Neural progenitor cell (in vitro differentiated cells): ENCODE results near the gene SLC35E2B. TPM values are rescaled to one million over a fixed set of nuclear protein-coding genes. Genes with fewer than 3 reads are reported as not detected.
"Not testable (repeated sequence)": the region's sequence is repeated elsewhere in the genome, so short reads cannot be mapped to it uniquely, and the experiment has no call there.

ENCODE experiments used
- DNase-seq: peaks from one replicate; pipeline ENCODE4 v3.0.0-alpha.2; 2016; ENCODE audit warnings: low spot score
- H2AFZ ChIP-seq: fragments of 200-600 bp; sonication (generic); replicated peaks from 2 replicates; pipeline ENCODE4 v1.6.1; 2016; ENCODE audit warnings: antibody characterized with exemption
- H3F3A ChIP-seq: fragments of 200-600 bp; sonication (generic); 2 replicates; pipeline ENCODE4 v1.6.1; 2016; ENCODE audit warnings: antibody characterized with exemption, low read depth
- H3K27ac ChIP-seq: fragments of 200-600 bp; sonication (generic); 2 replicates; pipeline ENCODE4 v1.5.1; 2016; ENCODE audit warnings: mild to moderate bottlenecking
- H3K27me3 ChIP-seq: fragments of 200-600 bp; sonication (generic); 2 replicates; pipeline ENCODE4 v1.6.1; 2016; ENCODE audit warnings: mild to moderate bottlenecking, moderate library complexity
- H3K36me3 ChIP-seq: fragments of 200-600 bp; sonication (generic); 2 replicates; pipeline ENCODE4 v1.5.1; 2016
- H3K4me1 ChIP-seq: fragments of 200-600 bp; sonication (generic); 2 replicates; pipeline ENCODE4 v1.6.1; 2016; ENCODE audit warnings: mixed run types
- H3K4me2 ChIP-seq: fragments of 200-600 bp; sonication (generic); 2 replicates; pipeline ENCODE4 v1.6.1; 2016
- H3K4me3 ChIP-seq: fragments of 200-600 bp; sonication (generic); 2 replicates; pipeline ENCODE4 v1.5.1; 2016
- H3K79me2 ChIP-seq: fragments of 200-600 bp; sonication (generic); 2 replicates; pipeline ENCODE4 v1.6.1; 2016; ENCODE audit warnings: low read depth
- H3K9ac ChIP-seq: fragments of 200-600 bp; sonication (generic); 2 replicates; pipeline ENCODE4 v1.6.1; 2016
- H3K9me3 ChIP-seq: fragments of 200-600 bp; sonication (generic); 2 replicates; pipeline ENCODE4 v1.5.1; 2016; ENCODE audit warnings: low read depth
- H4K20me1 ChIP-seq: fragments of 200-600 bp; sonication (generic); 2 replicates; pipeline ENCODE4 v1.6.1; 2016; ENCODE audit warnings: low read depth
- H3K27ac Mint-ChIP-seq: 3 replicates; pipeline ENCODE4 v1.8.0; 2021; ENCODE audit warnings: mixed read lengths
- H3K27me3 Mint-ChIP-seq: 2 replicates; pipeline ENCODE4 v1.8.0; 2022; ENCODE audit warnings: low read depth, mild to moderate bottlenecking, inconsistent platforms, moderate library complexity, mixed read lengths; ENCODE audit not compliant: insufficient read depth
- H3K36me3 Mint-ChIP-seq: 3 replicates; pipeline ENCODE4 v1.8.0; 2021; ENCODE audit warnings: mixed read lengths
- H3K4me1 Mint-ChIP-seq: 3 replicates; pipeline ENCODE4 v1.8.0; 2021; ENCODE audit warnings: mixed read lengths
- H3K4me3 Mint-ChIP-seq: 3 replicates; pipeline ENCODE4 v1.8.0; 2021; ENCODE audit warnings: mild to moderate bottlenecking, moderate library complexity, mixed read lengths
- H3K9me3 Mint-ChIP-seq: 3 replicates; pipeline ENCODE4 v1.8.0; 2020; ENCODE audit warnings: mixed read lengths
- CTCF ChIP-seq: fragments of 200-600 bp; sonication (generic); IDR thresholded peaks from 2 replicates; pipeline ENCODE4 v1.5.1; 2017; ENCODE audit warnings: antibody characterized with exemption, mild to moderate bottlenecking
- EZH2 ChIP-seq: fragments of 200-600 bp; sonication (generic); IDR thresholded peaks from 2 replicates; pipeline ENCODE4 v1.6.1; 2017; ENCODE audit warnings: antibody characterized with exemption, mild to moderate bottlenecking, moderate library complexity
- EZH2phosphoT487 ChIP-seq: fragments of 200-600 bp; sonication (generic); IDR thresholded peaks from 2 replicates; pipeline ENCODE4 v1.6.1; 2017; ENCODE audit warnings: antibody characterized with exemption
- total RNA-seq: library from RNA; depleted of rRNA; stranded (reverse); fragments of >200 nt; gene quantifications from 2 replicates; pipeline ENCODE4 v1.2.3, GENCODE V29; 2015; ENCODE audit warnings: low replicate concordance

The SLC35E2B gene
- total RNA-seq, 1 donor from 2014 or later = 49.4 TPM

- H3K4me3 ChIP-seq = no peak overlapping the region
- no peak overlapping the region for H3K27ac Mint-ChIP-seq
- TF ChIP-seq CTCF (no peak), EZH2 (no peak), EZH2phosphoT487 (no peak)
- H3F3A ChIP-seq = no peaks in the 10 kb centered on the region
- no peaks in the 10 kb centered on the region for H3K9me3 ChIP-seq
- DNase-seq = no peak
- no peaks in the 10 kb centered on the region for H3K4me1 ChIP-seq
- no peak overlapping the region for H3K27ac ChIP-seq
- H4K20me1 ChIP-seq = no peaks in the 10 kb centered on the region
- no peaks in the 10 kb centered on the region for H3K4me1 Mint-ChIP-seq
- no peak overlapping the region for H3K4me2 ChIP-seq
- no peaks in the 10 kb centered on the region for H3K9me3 Mint-ChIP-seq
- no peaks in the 10 kb centered on the region for H3K27me3 ChIP-seq
- no peaks in the 10 kb centered on the region for H3K36me3 ChIP-seq
- no peak overlapping the region for H2AFZ ChIP-seq
- H3K36me3 Mint-ChIP-seq = peaks cover 2% of the 10 kb centered on the region
- no peak overlapping the region for H3K9ac ChIP-seq
- H3K4me3 Mint-ChIP-seq = no peak overlapping the region
- no peaks in the 10 kb centered on the region for H3K79me2 ChIP-seq
- H3K27me3 Mint-ChIP-seq = no peaks in the 10 kb centered on the region
Measured at GRCh38 chr1:1703796-1704195, 11.2 kb upstream of the SLC35E2B start.

- H3K36me3 ChIP-seq, H2AFZ ChIP-seq, H3K9ac ChIP-seq, H3K4me1 Mint-ChIP-seq, H3K4me1 ChIP-seq, H3K27ac Mint-ChIP-seq, H3K36me3 Mint-ChIP-seq, H3K79me2 ChIP-seq, H3K27ac ChIP-seq, DNase-seq, H3K27me3 ChIP-seq, H3K9me3 Mint-ChIP-seq, H3K27me3 Mint-ChIP-seq, H3F3A ChIP-seq, H3K4me2 ChIP-seq, H3K4me3 Mint-ChIP-seq, H3K9me3 ChIP-seq, H4K20me1 ChIP-seq, H3K4me3 ChIP-seq: not testable (repeated sequence)
Measured at GRCh38 chr1:1702506-1702905, 9.9 kb upstream of the SLC35E2B start.

GRCh38 chr1:1700557-1700956, 8.0 kb upstream of the SLC35E2B start:
- not testable (repeated sequence) for H2AFZ ChIP-seq, H3K27me3 ChIP-seq, H3K27ac ChIP-seq, H3K9me3 Mint-ChIP-seq, H3K36me3 ChIP-seq, H3F3A ChIP-seq, H3K27me3 Mint-ChIP-seq, H3K4me3 Mint-ChIP-seq, H3K4me3 ChIP-seq, H3K36me3 Mint-ChIP-seq, H3K79me2 ChIP-seq, H3K27ac Mint-ChIP-seq, H3K4me1 Mint-ChIP-seq, H3K4me2 ChIP-seq, H3K9ac ChIP-seq, H4K20me1 ChIP-seq, H3K4me1 ChIP-seq, H3K9me3 ChIP-seq, DNase-seq

GRCh38 chr1:1700067-1700466, 7.5 kb upstream of the SLC35E2B start:
- not testable (repeated sequence) for H3K79me2 ChIP-seq, H3K4me1 Mint-ChIP-seq, H3K4me2 ChIP-seq, H3K9ac ChIP-seq, H3K27me3 ChIP-seq, H3K9me3 ChIP-seq, H3K36me3 ChIP-seq, H3K27ac ChIP-seq, H3K4me3 Mint-ChIP-seq, H3K4me3 ChIP-seq, H3K9me3 Mint-ChIP-seq, H3K36me3 Mint-ChIP-seq, H3K4me1 ChIP-seq, DNase-seq, H2AFZ ChIP-seq, H4K20me1 ChIP-seq, H3K27ac Mint-ChIP-seq, H3F3A ChIP-seq, H3K27me3 Mint-ChIP-seq

- not testable (repeated sequence) for H3K27me3 ChIP-seq, H2AFZ ChIP-seq, H3K4me1 Mint-ChIP-seq, H3F3A ChIP-seq, DNase-seq, H3K27me3 Mint-ChIP-seq, H3K9me3 ChIP-seq, H3K9me3 Mint-ChIP-seq, H3K4me2 ChIP-seq, H3K9ac ChIP-seq, H4K20me1 ChIP-seq, H3K4me1 ChIP-seq, H3K79me2 ChIP-seq, H3K4me3 ChIP-seq, H3K36me3 Mint-ChIP-seq, H3K36me3 ChIP-seq, H3K27ac ChIP-seq, H3K4me3 Mint-ChIP-seq, H3K27ac Mint-ChIP-seq
Measured at GRCh38 chr1:1699061-1699460, 6.5 kb upstream of the SLC35E2B start.

- not testable (repeated sequence) for H3K9ac ChIP-seq, H3F3A ChIP-seq, H3K9me3 Mint-ChIP-seq, H3K9me3 ChIP-seq, H3K36me3 ChIP-seq, H3K4me3 Mint-ChIP-seq, H3K27ac Mint-ChIP-seq, H3K4me2 ChIP-seq, H3K36me3 Mint-ChIP-seq, H4K20me1 ChIP-seq, H3K4me3 ChIP-seq, H3K27me3 ChIP-seq, H3K27me3 Mint-ChIP-seq, H2AFZ ChIP-seq, H3K4me1 Mint-ChIP-seq, H3K4me1 ChIP-seq, H3K27ac ChIP-seq, DNase-seq, H3K79me2 ChIP-seq
Measured at GRCh38 chr1:1697358-1698183, 5.0 kb upstream of the SLC35E2B start.

- H3K36me3 ChIP-seq, H3K27ac ChIP-seq, H3K4me1 ChIP-seq, H3K36me3 Mint-ChIP-seq, H3F3A ChIP-seq, H3K9me3 Mint-ChIP-seq, H3K4me1 Mint-ChIP-seq, H3K4me2 ChIP-seq, DNase-seq, H3K4me3 ChIP-seq, H4K20me1 ChIP-seq, H3K9ac ChIP-seq, H2AFZ ChIP-seq, H3K27me3 ChIP-seq, H3K79me2 ChIP-seq, H3K9me3 ChIP-seq, H3K27me3 Mint-ChIP-seq: not testable (repeated sequence)
- Mint-ChIP-seq H3K27ac (peak overlapping the region; percentile 73), H3K4me3 (peak overlapping the region; percentile 22)
Measured at GRCh38 chr1:1696431-1697357, 4.1 kb upstream of the SLC35E2B start.
